Measurements from ENCODE around the gene KIAA1191.

Gene KIAA1191

GRCh38 chr5:176388444-176389134, 27.0 kb upstream of the KIAA1191 start, which contains the start of the genes HIGD2A and NOP16:
Gene HIGD2A, plus strand, starts transcription at chr5:176388751. Its CDS starts 69 bp downstream, at chr5:176388820.
Gene NOP16, minus strand, starts transcription at chr5:176388598. Its CDS starts 59 bp downstream, at chr5:176388539.
- DNase-seq = peak; percentile 91

GRCh38 chr5:176388003-176388443, 26.5 kb upstream of the KIAA1191 start:
- no peak for DNase-seq

GRCh38 chr5:176387384-176387925, 25.9 kb upstream of the KIAA1191 start:
- no peak for DNase-seq

GRCh38 chr5:176386491-176386890, 24.9 kb upstream of the KIAA1191 start:
- no peak for DNase-seq

- no peak for DNase-seq
Measured at GRCh38 chr5:176384991-176385390, 23.4 kb upstream of the KIAA1191 start.

- DNase-seq = no peak
Measured at GRCh38 chr5:176384366-176384930, 22.9 kb upstream of the KIAA1191 start.

GRCh38 chr5:176383961-176384360, 22.4 kb upstream of the KIAA1191 start:
- no peak for DNase-seq

- DNase-seq = no peak
Measured at GRCh38 chr5:176383248-176383905, 21.8 kb upstream of the KIAA1191 start.

GRCh38 chr5:176382721-176383120, 21.2 kb upstream of the KIAA1191 start:
- no peak for DNase-seq

GRCh38 chr5:176381979-176382378, 20.4 kb upstream of the KIAA1191 start:
- DNase-seq = no peak

- no peak for DNase-seq
Measured at GRCh38 chr5:176381423-176381822, 19.9 kb upstream of the KIAA1191 start.

- no peak for DNase-seq
Measured at GRCh38 chr5:176379881-176380280, 18.3 kb upstream of the KIAA1191 start.

GRCh38 chr5:176373100-176373818, 11.7 kb upstream of the KIAA1191 start:
- no peak for DNase-seq

- no peak for DNase-seq
Measured at GRCh38 chr5:176371621-176372539, 10.3 kb upstream of the KIAA1191 start.

GRCh38 chr5:176369934-176370711, 8.6 kb upstream of the KIAA1191 start:
- no peak for DNase-seq

GRCh38 chr5:176368726-176369125, 7.2 kb upstream of the KIAA1191 start:
- DNase-seq = no peak

GRCh38 chr5:176366232-176366894, 4.8 kb upstream of the KIAA1191 start:
- DNase-seq = no peak

- no peak for DNase-seq
Measured at GRCh38 chr5:176365351-176366231, 4.0 kb upstream of the KIAA1191 start, which contains the start of gene ARL10. Gene ARL10, plus strand, starts transcription at chr5:176365487. Its CDS starts 77 bp downstream, at chr5:176365564.

GRCh38 chr5:176364765-176365350, 3.3 kb upstream of the KIAA1191 start:
- DNase-seq = no peak

Data from NCI-H2107 (cell line).